ENCODE measurements around the gene PDE1A. TPM values are rescaled to one million over a fixed set of nuclear protein-coding genes. Genes with fewer than 3 reads are reported as not detected.

The PDE1A gene
- total RNA-seq, 4 donors from 2014 or later: 72.3 to 101 (median 85.7) TPM

DNA sequence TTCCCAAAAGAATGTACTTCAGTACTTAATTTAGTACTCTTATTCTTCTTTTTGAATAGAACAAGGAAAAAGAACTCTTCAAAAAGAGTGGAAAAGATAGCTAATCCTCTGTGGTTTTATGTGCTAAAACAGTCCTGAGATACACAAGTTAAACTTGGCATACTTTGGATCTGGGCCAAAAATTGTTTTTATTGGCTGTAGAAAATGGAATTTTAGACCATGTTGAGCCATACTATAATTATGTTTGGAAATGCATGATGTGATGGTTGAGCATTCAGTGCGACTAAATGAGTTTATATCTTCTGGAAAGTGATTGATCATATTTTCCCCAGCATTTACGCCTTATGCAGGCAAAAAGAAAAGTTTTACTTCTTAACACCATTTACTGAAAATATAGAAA lies 18.0 kb upstream of the PDE1A start:
- peaks cover 10 to 21% of the 10 kb centered on the region in 2 donors for H3K4me1 ChIP-seq
- WGBS, 2 donors: 83 to 84% methylated on average over 2 of the region's 2 CpGs
- no peak overlapping the region for H3K4me3 ChIP-seq (replicated peaks in 1 of 3)
- no peaks in the 10 kb centered on the region for H3K36me3 ChIP-seq
- DNase-seq: no peak
- TF ChIP-seq, protein P1, sequence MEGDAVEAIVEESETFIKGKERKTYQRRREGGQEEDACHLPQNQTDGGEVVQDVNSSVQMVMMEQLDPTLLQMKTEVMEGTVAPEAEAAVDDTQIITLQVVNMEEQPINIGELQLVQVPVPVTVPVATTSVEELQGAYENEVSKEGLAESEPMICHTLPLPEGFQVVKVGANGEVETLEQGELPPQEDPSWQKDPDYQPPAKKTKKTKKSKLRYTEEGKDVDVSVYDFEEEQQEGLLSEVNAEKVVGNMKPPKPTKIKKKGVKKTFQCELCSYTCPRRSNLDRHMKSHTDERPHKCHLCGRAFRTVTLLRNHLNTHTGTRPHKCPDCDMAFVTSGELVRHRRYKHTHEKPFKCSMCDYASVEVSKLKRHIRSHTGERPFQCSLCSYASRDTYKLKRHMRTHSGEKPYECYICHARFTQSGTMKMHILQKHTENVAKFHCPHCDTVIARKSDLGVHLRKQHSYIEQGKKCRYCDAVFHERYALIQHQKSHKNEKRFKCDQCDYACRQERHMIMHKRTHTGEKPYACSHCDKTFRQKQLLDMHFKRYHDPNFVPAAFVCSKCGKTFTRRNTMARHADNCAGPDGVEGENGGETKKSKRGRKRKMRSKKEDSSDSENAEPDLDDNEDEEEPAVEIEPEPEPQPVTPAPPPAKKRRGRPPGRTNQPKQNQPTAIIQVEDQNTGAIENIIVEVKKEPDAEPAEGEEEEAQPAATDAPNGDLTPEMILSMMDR (IDR thresholded peaks at IDR 0.05): no peak
- no peak for TF ChIP-seq POLR2A (IDR thresholded peaks at IDR 0.05)
- no peaks in the 10 kb centered on the region for H3K27me3 ChIP-seq
- H3K27ac ChIP-seq: peak overlapping the region in 1 of 3 donors; percentile 37
- no peaks in the 10 kb centered on the region for H3K9me3 ChIP-seq
- intact Hi-C loops (cut with DNase I): no loop called here

DNA sequence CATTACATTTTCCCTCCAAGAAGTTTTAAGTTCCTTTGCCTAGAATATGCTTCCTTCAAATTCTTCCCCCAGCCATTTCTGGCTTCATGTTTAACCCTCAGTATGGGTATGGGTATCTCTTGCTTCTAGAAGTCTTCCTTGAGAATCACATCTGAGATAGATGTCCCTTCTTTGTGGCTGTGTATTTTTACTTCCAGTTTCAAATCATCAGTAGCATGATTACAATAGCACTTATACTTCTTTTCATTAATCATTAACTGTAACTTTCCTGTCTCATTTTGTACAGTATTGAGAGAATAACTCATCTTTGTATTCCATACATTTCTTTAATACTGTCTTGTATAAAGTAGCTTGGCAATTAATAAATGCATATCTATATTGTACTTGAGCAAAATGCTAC lies 17.3 kb upstream of the PDE1A start:
- no peak for DNase-seq
- Histone ChIP-seq H3K4me3 (replicated peaks in 1 of 3) (no peak overlapping the region), H3K9me3 (no peaks in the 10 kb centered on the region), H3K27me3 (no peaks in the 10 kb centered on the region), H3K27ac (no peak overlapping the region), H3K36me3 (no peaks in the 10 kb centered on the region), H3K4me1 (peaks cover 10 to 21% of the 10 kb centered on the region in 2 donors)
- intact Hi-C loops (cut with DNase I): no loop called here
- TF ChIP-seq POLR2A (IDR thresholded peaks at IDR 0.05): no peak
- TF ChIP-seq, protein P1 (IDR thresholded peaks at IDR 0.05): no peak

DNA sequence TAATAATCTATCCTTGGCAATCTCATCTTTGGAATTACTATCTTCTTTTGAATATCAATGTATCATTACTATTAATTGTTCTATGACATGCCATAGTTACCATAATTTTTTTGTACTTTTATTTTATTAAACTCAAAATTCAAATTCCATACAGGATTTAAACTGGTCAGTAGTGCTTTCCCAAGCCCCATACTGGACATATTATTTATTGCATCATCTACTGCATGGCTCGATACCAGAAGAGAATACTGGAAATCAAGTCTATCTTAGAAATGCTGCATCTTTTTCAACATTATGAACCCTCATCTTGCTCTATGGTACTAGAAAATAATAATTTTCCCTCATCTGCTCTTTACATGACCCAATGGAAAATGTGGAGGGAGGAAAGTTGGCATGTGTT lies 9.4 kb upstream of the PDE1A start:
- Histone ChIP-seq H3K27me3 (no peaks in the 10 kb centered on the region), H3K4me1 (peaks cover 4 to 12% of the 10 kb centered on the region in 2 donors), H3K27ac (no peak overlapping the region), H3K4me3 (replicated peaks in 1 of 3) (no peak overlapping the region), H3K9me3 (no peaks in the 10 kb centered on the region), H3K36me3 (no peaks in the 10 kb centered on the region)
- WGBS, 2 donors: 98 to 100% methylated on average over 1 of the region's 1 CpG
- TF ChIP-seq POLR2A (IDR thresholded peaks at IDR 0.05): no peak
- TF ChIP-seq, protein P1 (IDR thresholded peaks at IDR 0.05): no peak
- DNase-seq: no peak
- intact Hi-C loops (cut with DNase I): no loop called here

DNA sequence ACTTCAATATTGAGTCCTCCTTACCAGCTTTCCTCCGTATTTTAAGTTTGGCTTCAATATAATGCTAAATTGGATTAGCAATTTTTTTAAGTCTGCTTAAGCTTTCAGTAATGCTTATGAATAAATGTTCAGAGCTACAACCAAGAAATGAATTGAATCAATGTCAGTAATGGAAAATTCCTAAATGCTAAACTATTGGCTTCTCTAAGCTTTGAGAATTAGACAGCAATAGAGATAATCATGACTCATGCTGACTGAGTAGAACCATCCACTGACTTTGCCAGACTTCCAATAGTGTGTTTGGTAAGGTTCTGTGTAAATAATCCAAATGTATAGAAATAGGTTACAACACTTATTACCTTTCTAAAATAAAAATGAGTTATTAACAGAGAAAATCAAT lies 8.9 kb upstream of the PDE1A start:
- TF ChIP-seq, protein P1 (IDR thresholded peaks at IDR 0.05): no peak
- TF ChIP-seq POLR2A (IDR thresholded peaks at IDR 0.05): no peak
- no peaks in the 10 kb centered on the region for H3K36me3 ChIP-seq
- no peaks in the 10 kb centered on the region for H3K27me3 ChIP-seq
- WGBS, 2 donors: 69 to 79% methylated on average over 1 of the region's 1 CpG
- no peaks in the 10 kb centered on the region for H3K9me3 ChIP-seq
- no peak for DNase-seq
- no peak overlapping the region for H3K27ac ChIP-seq
- no peak overlapping the region for H3K4me3 ChIP-seq (replicated peaks in 1 of 3)
- intact Hi-C loops (cut with DNase I): no loop called here
- peaks cover 4 to 12% of the 10 kb centered on the region in 2 donors for H3K4me1 ChIP-seq

DNA sequence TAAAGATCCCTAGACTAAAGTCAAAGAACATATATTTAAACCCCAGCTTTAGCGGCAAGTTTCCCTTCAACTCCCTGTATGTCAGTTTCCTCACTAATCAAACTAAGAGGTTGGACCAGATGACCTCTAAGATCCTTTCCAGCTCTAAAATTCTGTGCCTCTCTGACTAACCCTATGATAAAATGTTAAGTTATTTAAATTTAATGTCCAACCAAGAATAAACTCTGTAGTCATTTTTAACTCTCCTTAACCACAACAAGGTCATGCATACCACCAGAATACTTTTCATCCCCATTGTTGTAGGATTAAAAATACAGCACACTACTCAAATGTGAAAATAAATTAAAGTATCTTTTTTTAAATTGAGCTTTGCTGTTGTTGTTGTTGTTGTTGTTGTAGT lies 5.2 kb upstream of the PDE1A start:
- H3K4me3 ChIP-seq (replicated peaks in 1 of 3): no peak overlapping the region
- 97 to 98% methylated on average over 1 of the region's 1 CpG for WGBS, 2 donors
- no peaks in the 10 kb centered on the region for H3K9me3 ChIP-seq
- H3K4me1 ChIP-seq: peaks cover 11 to 12% of the 10 kb centered on the region in 2 donors
- intact Hi-C loops (cut with DNase I): no loop called here
- no peak for TF ChIP-seq POLR2A (IDR thresholded peaks at IDR 0.05)
- TF ChIP-seq, protein P1 (IDR thresholded peaks at IDR 0.05): no peak
- DNase-seq: no peak
- no peak overlapping the region for H3K27ac ChIP-seq
- H3K27me3 ChIP-seq: no peaks in the 10 kb centered on the region
- H3K36me3 ChIP-seq: no peaks in the 10 kb centered on the region

Measured in thyroid gland (tissue), 4 donors.